Astrocyte (in vitro differentiated cells and primary cell): ENCODE data around the gene PLEKHA6.

Experiments used
- CTCF ChIP-seq: IDR thresholded peaks from 2 replicates; pipeline ENCODE4 v1.5.1; 2011; ENCODE audit warnings: low read depth, mild to moderate bottlenecking, inconsistent platforms, low read length, moderate library complexity; ENCODE audit not compliant: insufficient read depth
- EZH2 ChIP-seq: IDR thresholded peaks from 2 replicates; pipeline ENCODE4 v1.6.1; 2012; ENCODE audit warnings: mild to moderate bottlenecking, low read length, inconsistent platforms; ENCODE audit not compliant: insufficient read depth

GRCh38 chr1:204275695-204276370 lies 83.9 kb downstream of the PLEKHA6 start:
- no peak for TF ChIP-seq CTCF
- no peak for TF ChIP-seq EZH2
